ENCODE measurements around the gene TRIM24.

Gene TRIM24

DNA sequence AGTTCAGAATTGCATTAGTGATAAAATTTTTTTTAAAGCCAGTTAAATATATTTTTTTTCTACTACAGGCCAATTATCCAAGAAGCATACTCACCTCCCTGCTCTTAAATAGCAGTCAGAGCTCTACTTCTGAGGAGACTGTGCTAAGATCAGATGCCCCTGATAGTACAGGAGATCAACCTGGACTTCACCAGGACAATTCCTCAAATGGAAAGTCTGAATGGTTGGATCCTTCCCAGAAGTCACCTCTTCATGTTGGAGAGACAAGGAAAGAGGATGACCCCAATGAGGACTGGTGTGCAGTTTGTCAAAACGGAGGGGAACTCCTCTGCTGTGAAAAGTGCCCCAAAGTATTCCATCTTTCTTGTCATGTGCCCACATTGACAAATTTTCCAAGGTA is 119.1 kb downstream of the TRIM24 start:
- DNase-seq (ENCODE audit: low spot score) = no peak

GRCh38 chr7:138579671-138580070 is 119.6 kb downstream of the TRIM24 start:
- DNase-seq (ENCODE audit: low spot score) = no peak

DNA sequence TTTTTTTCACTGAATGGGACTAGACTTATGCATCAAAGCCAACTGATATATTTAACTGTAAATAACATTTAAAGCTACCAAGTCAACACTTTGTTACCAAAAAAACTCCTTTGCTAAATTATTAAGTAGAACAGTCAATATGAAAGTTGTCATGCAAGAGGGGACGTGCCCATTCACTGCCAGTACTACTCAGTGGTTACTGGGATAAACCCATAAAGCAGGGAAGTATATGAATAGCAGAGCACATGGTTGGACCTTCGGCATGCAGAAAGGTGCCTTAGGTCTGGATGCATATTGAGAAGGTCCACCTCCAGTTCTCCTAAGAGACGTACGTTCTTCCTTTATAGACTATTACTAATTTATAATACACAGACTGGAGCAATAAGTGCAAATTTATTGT is 121.0 kb downstream of the TRIM24 start:
- DNase-seq (ENCODE audit: low spot score) = no peak

GRCh38 chr7:138584283-138584682 is 124.2 kb downstream of the TRIM24 start:
- DNase-seq (ENCODE audit: low spot score) = no peak

DNA sequence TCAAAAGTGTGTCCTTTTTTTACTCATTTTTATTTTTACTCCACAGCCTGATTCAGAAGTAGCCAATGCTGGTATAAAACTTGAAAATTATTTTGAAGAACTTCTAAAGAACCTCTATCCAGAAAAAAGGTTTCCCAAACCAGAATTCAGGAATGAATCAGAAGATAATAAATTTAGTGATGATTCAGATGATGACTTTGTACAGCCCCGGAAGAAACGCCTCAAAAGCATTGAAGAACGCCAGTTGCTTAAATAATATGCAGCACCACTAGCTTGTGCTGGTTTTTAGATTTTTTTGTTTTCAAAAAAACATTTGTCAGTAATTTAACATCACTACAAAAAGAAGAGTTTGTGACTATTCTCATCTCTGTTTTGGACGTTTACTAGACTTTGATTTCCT is 124.6 kb downstream of the TRIM24 start:
- DNase-seq (ENCODE audit: low spot score) = no peak

DNA sequence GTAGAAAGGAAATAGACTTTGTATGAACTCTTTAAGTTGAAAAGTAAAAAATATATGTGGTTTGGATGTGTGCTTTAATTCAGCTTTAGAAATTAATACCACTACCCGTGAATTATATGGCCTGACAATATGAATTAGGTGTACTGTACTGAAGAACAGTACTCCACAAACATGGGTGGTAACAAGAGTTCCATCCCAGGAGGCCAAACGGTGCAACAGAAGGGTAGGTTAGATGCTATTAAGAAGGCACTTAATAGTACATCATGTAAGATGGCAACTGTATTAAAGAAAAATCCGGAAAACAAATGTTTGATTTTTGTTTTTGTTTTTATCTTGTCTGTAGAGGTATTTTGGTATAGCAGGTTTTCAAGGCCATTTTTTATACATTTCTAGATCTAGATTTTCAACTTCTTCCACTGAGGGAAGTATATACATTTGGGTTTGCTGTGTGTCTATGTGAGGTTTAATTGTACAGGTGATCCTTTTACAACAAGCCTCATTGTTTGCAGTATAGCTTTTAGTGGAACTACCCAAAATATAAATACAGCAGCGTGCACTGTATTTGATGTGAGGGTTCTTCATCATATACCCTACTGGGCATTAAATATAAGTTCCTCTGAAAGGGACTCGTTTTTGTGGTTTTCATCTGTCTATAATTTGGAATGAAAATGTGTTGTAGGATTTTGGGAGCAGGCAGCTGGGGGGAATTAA is 125.4 kb downstream of the TRIM24 start:
- no peak for DNase-seq (ENCODE audit: low spot score)

DNA sequence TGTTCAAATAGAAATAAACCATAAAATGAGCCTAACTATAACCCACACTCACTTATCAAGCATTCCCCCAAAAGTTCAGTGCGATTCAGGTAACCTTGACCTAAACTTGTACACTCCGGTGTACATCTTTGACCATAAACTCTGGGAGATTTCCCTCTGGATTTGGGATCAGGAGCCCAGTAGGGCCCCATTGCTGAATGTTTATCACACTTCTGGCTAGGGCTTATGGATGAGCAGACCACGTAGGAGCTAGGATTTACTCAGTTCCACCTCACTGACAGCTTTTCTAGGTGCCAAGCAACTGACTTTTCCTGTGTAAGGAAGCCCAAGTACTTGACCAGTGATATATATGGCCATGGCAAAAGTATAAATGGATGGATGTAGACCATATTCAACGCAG is 127.4 kb downstream of the TRIM24 start:
- no peak for DNase-seq (ENCODE audit: low spot score)

- DNase-seq (ENCODE audit: low spot score) = no peak
These were observed 128.9 kb downstream of the TRIM24 start for GRCh38 chr7:138588986-138589385.

DNA sequence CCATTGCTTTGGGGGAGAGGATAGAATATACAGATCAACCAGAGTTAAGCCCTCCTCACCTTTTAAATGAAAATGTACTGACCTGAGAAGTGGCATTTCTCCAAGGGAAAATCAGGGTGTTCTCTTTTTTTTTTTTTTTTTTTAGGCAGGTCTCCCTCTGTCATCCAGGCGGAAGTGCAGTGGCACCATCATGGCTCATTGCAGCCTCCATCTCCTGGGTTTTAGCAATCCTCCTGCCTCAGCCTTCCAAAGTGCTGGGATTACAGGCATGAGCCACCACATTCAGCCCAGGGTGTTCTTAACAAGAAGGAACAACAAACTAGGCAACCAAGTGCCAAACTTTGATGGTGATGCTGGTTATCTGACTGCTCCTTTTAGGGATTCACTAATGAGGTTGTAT is 130.1 kb downstream of the TRIM24 start:
- no peak for DNase-seq (ENCODE audit: low spot score)

DNA sequence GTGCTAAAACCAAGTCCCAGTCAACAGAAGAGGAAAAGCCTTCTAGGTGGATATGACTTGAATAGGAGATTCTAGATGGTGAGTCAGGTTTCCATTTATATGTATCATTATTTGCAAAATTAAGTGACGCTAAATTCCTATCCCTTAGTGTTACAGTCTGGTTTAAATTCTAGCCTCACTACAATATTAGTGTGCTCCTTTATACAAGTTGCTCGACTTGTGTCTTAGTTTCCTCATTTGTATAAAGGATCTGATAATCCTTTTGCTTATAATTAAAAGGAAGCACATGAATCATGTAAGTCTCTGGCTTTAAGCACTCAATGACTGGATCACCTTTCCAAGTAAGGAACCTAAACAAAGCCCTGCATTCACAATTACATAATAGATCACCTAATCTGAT is 135.4 kb downstream of the TRIM24 start:
- DNase-seq (ENCODE audit: low spot score) = no peak

- no peak for DNase-seq (ENCODE audit: low spot score)
These were observed 142.4 kb downstream of the TRIM24 start for GRCh38 chr7:138602451-138602850.

GRCh38 chr7:138603549-138604318 is 143.7 kb downstream of the TRIM24 start:
- no peak for DNase-seq (ENCODE audit: low spot score)

GRCh38 chr7:138606236-138606635 is 146.2 kb downstream of the TRIM24 start:
- DNase-seq (ENCODE audit: low spot score) = no peak

GRCh38 chr7:138607216-138608126 is 147.4 kb downstream of the TRIM24 start:
- no peak for DNase-seq (ENCODE audit: low spot score)

- no peak for DNase-seq (ENCODE audit: low spot score)
These were observed 148.2 kb downstream of the TRIM24 start for GRCh38 chr7:138608275-138608674.

GRCh38 chr7:138610671-138611170 is 150.7 kb downstream of the TRIM24 start:
- DNase-seq (ENCODE audit: low spot score) = no peak

GRCh38 chr7:138613630-138614029 is 153.6 kb downstream of the TRIM24 start:
- no peak for DNase-seq (ENCODE audit: low spot score)

DNA sequence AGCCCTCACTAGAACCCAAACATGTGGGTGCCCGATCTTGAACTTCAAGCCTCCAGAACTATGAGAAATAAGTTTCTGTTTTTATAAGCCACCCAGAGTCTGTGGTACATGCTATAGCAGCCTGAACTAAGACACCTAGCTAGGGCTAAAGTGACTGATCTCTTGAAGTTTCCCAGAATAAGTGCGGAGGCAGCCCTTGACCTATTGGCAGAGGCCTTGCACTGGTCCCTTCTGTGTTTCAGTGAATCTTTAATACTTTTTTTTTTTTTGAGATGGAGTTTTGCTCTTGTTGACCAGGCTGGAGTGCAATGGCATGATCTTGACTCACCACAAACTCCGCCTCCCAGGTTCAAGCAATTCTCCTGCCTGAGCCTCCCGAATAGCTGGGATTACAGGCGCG is 156.0 kb downstream of the TRIM24 start:
- no peak for DNase-seq (ENCODE audit: low spot score)

GRCh38 chr7:138618506-138618905 is 158.4 kb downstream of the TRIM24 start:
- DNase-seq (ENCODE audit: low spot score) = no peak

- DNase-seq (ENCODE audit: low spot score) = no peak
These were observed 158.9 kb downstream of the TRIM24 start for GRCh38 chr7:138618933-138619332.

GRCh38 chr7:138622841-138623240 is 162.8 kb downstream of the TRIM24 start:
- no peak for DNase-seq (ENCODE audit: low spot score)

GRCh38 chr7:138625084-138625848 is 165.2 kb downstream of the TRIM24 start:
- DNase-seq (ENCODE audit: low spot score) = no peak
